Colon (tissue), 2 donors: ENCODE measurements around the gene ABHD18.

Experiments
- FAIRE-seq: peaks from 2 replicates; lab custom pipeline; 2012; peaks lifted over from hg19 to GRCh38; lab: Jason Lieb, UNC
- donor health status: control.
- donor health status: control.

ABHD18 gene

GRCh38 chr4:128068918-128069317 is 103.7 kb downstream of the ABHD18 start:
- no peak for FAIRE-seq

GRCh38 chr4:128076464-128076863 is 111.3 kb downstream of the ABHD18 start:
- FAIRE-seq = no peak
